HG03103 (cell line): Measurements from ENCODE around the gene MARS1.
"Not testable (repeated sequence)": the region's sequence is repeated elsewhere in the genome, so short reads cannot be mapped to it uniquely, and the experiment has no call there.

ENCODE experiments used
- ATAC-seq: cut with Tn5 transposase; IDR thresholded peaks from one replicate; pipeline ENCODE4 v1.9.1; 2021; ENCODE audit warnings: low read depth; ENCODE audit not compliant: unreplicated experiment

Gene MARS1

DNA sequence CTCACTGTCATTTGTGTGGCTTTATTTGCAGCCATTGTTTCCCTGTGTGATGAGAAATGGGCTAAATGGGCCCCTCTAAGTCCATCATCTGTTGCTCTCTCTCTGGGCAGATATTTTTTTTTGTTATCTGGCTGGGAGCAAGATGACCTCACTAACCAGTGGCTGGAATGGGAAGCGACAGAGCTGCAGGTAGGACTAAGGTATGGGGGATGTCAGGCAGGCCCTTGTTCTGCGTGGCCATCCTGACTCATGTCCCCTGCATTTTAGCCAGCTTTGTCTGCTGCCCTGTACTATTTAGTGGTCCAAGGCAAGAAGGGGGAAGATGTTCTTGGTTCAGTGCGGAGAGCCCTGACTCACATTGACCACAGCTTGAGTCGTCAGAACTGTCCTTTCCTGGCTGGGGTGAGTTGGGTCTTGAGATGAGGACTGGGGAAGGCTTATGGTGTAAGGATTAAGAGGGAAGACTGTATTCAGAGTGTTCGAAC lies 1.3 kb downstream of the MARS1 start:
- ATAC-seq = no peak

GRCh38 chr12:57490126-57490525 lies 2.3 kb downstream of the MARS1 start:
- ATAC-seq = no peak

- ATAC-seq = no peak
Observed at GRCh38 chr12:57491393-57492280, 3.8 kb downstream of the MARS1 start.

- ATAC-seq = not testable (repeated sequence)
Observed at GRCh38 chr12:57495051-57495701, 7.3 kb downstream of the MARS1 start.

DNA sequence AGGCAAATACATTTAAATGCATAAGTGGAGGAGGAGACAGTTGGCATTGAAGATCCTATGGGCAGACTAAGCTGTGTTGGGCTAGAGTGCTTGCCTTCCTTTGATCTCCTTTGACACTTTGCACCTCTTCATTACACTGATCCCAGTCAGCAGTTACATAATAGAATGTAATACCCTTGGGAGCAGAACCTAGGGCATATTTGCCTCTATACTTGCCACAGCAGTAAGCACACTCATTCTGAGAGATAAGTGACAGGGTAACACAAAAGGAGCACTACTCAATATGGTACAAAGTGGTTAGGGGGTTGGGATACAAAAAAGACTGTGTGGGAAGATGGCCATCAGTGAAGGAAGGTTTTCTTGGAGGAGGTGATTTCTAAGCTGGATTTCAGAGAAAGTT lies 9.0 kb downstream of the MARS1 start:
- no peak for ATAC-seq

DNA sequence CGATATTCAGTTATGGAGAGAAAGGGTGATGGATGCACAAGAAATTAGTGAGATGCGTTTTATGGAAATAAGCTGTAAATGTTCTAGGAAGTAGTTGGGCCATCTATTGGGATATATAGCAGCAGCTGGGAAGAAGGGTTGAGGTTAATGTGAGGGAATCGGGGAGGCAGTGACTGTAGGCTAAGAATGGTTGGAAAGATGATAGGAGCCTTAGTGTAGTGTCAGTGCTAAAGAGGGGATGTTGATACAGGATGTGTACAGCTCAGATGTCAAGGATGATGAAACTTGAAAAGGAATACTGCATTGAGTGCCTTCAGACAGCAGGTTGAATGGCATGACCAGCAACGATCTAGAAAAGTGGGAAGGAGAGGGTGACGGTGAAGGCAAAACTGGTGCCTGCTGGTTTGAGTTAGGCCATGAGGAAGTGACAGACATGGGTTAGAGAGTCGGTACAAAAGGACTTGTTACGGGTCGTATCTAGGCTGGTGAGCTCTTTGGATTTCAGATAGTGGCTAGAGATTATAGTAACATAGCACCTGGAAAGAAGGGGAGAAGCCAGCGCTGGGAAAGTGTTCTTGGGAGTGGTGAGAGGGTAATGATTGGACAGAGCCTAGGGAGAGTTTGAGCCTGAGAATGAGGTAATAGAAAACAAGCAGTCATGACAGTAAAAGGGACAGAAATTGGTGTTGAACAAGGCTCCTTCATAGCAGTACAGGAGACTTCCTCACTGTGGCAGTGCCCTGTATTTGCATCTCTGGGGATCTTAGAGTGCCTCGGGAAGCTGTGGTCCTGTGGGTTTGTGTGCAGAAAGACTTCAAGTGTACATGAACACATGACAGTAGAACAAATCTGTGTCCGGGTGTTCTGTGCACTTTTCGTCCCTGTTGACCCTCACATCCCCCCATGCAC lies 9.6 kb downstream of the MARS1 start:
- no peak for ATAC-seq

- no peak for ATAC-seq
Observed at GRCh38 chr12:57498132-57498502, 10.2 kb downstream of the MARS1 start.

GRCh38 chr12:57498571-57498970 lies 10.7 kb downstream of the MARS1 start:
- ATAC-seq = no peak

GRCh38 chr12:57500213-57500612 lies 12.3 kb downstream of the MARS1 start:
- ATAC-seq = no peak

DNA sequence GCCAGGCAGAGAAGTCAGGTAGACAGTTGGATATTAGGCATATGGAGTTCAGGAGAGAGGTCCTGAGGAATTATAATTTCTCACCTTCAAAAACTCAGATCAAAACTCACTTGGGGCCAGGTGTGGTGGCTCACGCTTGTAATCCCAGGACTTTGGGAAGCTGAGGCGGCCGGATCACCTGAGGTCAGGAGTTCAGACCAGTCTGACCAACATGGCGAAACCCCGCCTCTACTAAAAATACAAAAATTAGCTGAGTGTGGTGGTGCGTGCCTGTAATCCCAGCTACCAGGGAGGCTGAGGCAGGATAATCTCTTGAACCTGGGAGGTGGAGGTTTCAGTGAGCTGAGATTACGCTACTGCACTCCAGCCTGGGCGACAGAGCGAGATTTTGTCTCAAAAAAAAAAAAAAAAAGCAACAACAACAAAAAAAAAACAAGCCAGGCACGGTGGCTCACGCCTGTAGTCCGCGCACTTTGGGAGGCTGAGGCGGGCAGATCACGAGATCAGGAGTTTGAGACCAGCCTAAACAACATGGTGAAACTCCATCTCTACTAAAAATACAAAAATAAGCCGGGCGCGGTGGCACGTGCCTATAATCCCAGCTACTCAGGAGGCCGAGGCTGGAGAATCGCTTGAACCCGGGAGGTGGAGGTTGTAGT lies 14.6 kb downstream of the MARS1 start:
- not testable (repeated sequence) for ATAC-seq

- ATAC-seq = not testable (repeated sequence)
Observed at GRCh38 chr12:57506541-57506940, 18.7 kb downstream of the MARS1 start.

DNA sequence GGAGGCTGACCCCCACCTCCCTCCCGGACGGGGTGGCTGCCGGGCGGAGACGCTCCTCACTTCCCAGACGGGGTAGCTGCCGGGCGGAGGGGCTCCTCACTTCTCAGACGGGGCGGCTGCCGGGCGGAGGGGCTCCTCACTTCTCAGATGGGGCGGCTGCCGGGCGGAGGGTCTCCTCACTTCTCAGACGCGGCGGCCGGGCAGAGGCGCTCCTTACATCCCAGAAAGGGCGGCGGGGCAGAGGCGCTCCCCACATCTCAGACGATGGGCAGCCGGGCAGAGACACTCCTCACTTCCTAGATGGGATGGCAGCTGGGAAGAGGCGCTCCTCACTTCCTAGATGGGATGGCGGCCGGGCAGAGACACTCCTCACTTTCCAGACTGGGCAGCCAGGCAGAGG lies 19.9 kb downstream of the MARS1 start:
- not testable (repeated sequence) for ATAC-seq

DNA sequence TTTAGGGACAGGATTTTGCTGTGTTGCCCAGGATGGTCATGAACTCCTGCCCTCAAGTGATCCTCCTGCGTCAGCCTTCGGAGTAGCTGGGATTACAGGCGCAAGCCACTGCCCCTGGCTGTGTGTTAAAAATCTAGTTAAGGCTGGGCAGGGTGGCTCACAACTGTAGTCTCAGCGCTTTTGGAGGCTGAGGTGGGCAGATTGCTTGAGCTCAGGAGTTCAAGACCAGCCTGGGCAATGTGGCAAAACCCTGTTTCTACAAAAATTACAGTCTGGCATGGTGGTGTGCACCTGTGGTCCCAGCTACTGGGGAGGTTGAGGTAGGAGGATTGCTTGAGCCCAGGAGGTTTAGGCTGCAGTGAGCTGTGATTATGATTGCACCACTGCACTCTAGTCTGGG lies 23.3 kb downstream of the MARS1 start:
- no peak for ATAC-seq

DNA sequence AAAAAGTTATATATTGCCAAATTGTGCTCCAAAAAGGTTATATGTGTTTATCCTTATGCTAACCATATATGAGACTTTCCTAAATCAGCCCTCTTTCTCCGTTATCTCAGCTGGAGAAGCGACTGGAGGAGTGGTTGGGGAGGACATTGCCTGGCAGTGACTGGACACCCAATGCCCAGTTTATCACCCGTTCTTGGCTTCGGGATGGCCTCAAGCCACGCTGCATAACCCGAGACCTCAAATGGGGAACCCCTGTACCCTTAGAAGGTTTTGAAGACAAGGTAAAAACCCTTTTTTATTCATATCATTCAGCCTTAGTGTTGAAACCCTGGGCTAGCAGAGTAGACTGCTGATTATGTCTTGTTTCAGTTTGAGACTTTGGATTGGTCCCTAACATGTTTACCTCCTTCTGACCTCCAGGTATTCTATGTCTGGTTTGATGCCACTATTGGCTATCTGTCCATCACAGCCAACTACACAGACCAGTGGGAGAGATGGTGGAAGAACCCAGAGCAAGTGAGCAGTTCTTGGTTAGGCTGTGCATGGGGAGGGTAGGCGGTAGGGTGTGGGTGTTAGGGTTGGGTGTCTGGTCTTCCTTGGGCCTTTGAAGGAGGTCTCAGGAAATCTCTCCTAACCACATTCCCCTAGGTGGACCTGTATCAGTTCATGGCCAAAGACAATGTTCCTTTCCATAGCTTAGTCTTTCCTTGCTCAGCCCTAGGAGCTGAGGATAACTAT lies 23.9 kb downstream of the MARS1 start:
- no peak for ATAC-seq

DNA sequence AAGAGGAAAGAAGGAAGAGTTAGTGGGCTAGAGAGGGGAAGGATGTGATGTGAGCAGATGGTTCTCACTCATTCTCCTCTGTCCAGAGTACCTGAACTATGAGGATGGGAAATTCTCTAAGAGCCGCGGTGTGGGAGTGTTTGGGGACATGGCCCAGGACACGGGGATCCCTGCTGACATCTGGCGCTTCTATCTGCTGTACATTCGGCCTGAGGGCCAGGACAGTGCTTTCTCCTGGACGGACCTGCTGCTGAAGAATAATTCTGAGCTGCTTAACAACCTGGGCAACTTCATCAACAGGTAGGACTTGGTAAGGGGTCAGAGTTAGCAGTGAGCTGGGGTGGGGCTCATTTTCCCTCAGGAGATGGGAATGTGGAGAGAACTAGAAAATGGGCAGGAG lies 24.8 kb downstream of the MARS1 start:
- no peak for ATAC-seq

- no peak for ATAC-seq
Observed at GRCh38 chr12:57513266-57513665, 25.4 kb downstream of the MARS1 start.

- ATAC-seq = not testable (repeated sequence)
Observed at GRCh38 chr12:57513677-57514076, 25.8 kb downstream of the MARS1 start.

- ATAC-seq = not testable (repeated sequence)
Observed at GRCh38 chr12:57514246-57514645, 26.4 kb downstream of the MARS1 start.

DNA sequence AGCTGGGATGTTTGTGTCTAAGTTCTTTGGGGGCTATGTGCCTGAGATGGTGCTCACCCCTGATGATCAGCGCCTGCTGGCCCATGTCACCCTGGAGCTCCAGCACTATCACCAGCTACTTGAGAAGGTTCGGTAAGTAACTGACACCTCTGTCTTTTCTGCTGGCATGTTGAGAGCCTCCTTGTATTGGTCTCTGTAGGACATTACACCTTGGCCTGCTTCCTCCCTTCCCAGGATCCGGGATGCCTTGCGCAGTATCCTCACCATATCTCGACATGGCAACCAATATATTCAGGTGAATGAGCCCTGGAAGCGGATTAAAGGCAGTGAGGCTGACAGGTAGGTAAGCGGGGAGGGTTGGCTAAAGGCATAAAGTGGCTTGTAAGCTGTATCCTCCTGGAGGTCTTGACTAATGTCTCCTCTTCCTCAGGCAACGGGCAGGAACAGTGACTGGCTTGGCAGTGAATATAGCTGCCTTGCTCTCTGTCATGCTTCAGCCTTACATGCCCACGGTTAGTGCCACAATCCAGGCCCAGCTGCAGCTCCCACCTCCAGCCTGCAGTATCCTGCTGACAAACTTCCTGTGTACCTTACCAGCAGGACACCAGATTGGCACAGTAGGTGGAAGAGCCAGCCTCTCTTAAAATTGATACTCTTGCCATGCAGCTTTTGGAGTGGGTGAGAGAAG lies 27.0 kb downstream of the MARS1 start:
- ATAC-seq = no peak
